HG03175 (cell line): ENCODE data around the gene BTBD1.
"Not testable (repeated sequence)": the region's sequence is repeated elsewhere in the genome, so short reads cannot be mapped to it uniquely, and the experiment has no call there.

Experiments used
- ATAC-seq: cut with Tn5 transposase; IDR thresholded peaks from one replicate; pipeline ENCODE4 v1.9.1; 2021; ENCODE audit warnings: mild to moderate bottlenecking, moderate library complexity; ENCODE audit not compliant: unreplicated experiment

The BTBD1 gene

GRCh38 chr15:83098079-83098478 lies 31.0 kb upstream of the BTBD1 start:
- no peak for ATAC-seq

GRCh38 chr15:83094583-83094982 lies 27.5 kb upstream of the BTBD1 start:
- ATAC-seq, result no peak

GRCh38 chr15:83092309-83092976 lies 25.4 kb upstream of the BTBD1 start:
- ATAC-seq, result peak; percentile 81

- not testable (repeated sequence) for ATAC-seq
Observed at GRCh38 chr15:83091965-83092308, 24.9 kb upstream of the BTBD1 start.

- no peak for ATAC-seq
Observed at GRCh38 chr15:83090465-83090864, 23.4 kb upstream of the BTBD1 start.

- ATAC-seq, result no peak
Observed at GRCh38 chr15:83088876-83089275, 21.8 kb upstream of the BTBD1 start.

- ATAC-seq, result no peak
Observed at GRCh38 chr15:83087576-83087975, 20.5 kb upstream of the BTBD1 start.

- ATAC-seq, result not testable (repeated sequence)
Observed at GRCh38 chr15:83085864-83086552, 19.0 kb upstream of the BTBD1 start.

GRCh38 chr15:83085461-83085860 lies 18.4 kb upstream of the BTBD1 start:
- not testable (repeated sequence) for ATAC-seq

- ATAC-seq, result no peak
Observed at GRCh38 chr15:83082730-83083386, 15.8 kb upstream of the BTBD1 start.

GRCh38 chr15:83081256-83082014 lies 14.4 kb upstream of the BTBD1 start:
- ATAC-seq, result no peak

GRCh38 chr15:83078712-83079111 lies 11.7 kb upstream of the BTBD1 start:
- ATAC-seq, result no peak

- no peak for ATAC-seq
Observed at GRCh38 chr15:83077491-83078230, 10.6 kb upstream of the BTBD1 start.

GRCh38 chr15:83069211-83069642 lies 2.2 kb upstream of the BTBD1 start:
- not testable (repeated sequence) for ATAC-seq

GRCh38 chr15:83068054-83068453 lies 1.0 kb upstream of the BTBD1 start:
- no peak for ATAC-seq

GRCh38 chr15:83067638-83067962 lies 548 bp upstream of the BTBD1 start:
- no peak for ATAC-seq

- ATAC-seq, result no peak
Observed at GRCh38 chr15:83066034-83066733, 868 bp downstream of the BTBD1 start.

- ATAC-seq, result no peak
Observed at GRCh38 chr15:83065431-83065830, 1.6 kb downstream of the BTBD1 start.

- ATAC-seq, result no peak
Observed at GRCh38 chr15:83064859-83065258, 2.2 kb downstream of the BTBD1 start.

- no peak for ATAC-seq
Observed at GRCh38 chr15:83063551-83063950, 3.5 kb downstream of the BTBD1 start.
